GM03348 (cell line): ENCODE data around the gene SHISAL2A.

Source experiments
- DNase-seq: peaks from one replicate; pipeline ENCODE4 v3.0.0; 2012; ENCODE audit warnings: low spot score

Gene SHISAL2A

GRCh38 chr1:52621950-52622349, 11.0 kb upstream of the SHISAL2A start:
- no peak for DNase-seq

- DNase-seq: no peak
Observed at GRCh38 chr1:52623812-52624211, 9.2 kb upstream of the SHISAL2A start.

- no peak for DNase-seq
Observed at GRCh38 chr1:52627028-52627427, 5.9 kb upstream of the SHISAL2A start.

GRCh38 chr1:52628614-52629324, 4.2 kb upstream of the SHISAL2A start:
- DNase-seq: no peak

GRCh38 chr1:52629325-52629643, 3.7 kb upstream of the SHISAL2A start:
- DNase-seq: no peak

GRCh38 chr1:52629667-52630066, 3.3 kb upstream of the SHISAL2A start:
- no peak for DNase-seq

- DNase-seq: no peak
Observed at GRCh38 chr1:52631759-52632331, 1.1 kb upstream of the SHISAL2A start.

- DNase-seq: no peak
Observed at GRCh38 chr1:52633291-52633754, 355 bp downstream of the SHISAL2A start.

GRCh38 chr1:52634111-52634510, 1.1 kb downstream of the SHISAL2A start:
- DNase-seq: no peak

- DNase-seq: no peak
Observed at GRCh38 chr1:52635321-52636089, 2.5 kb downstream of the SHISAL2A start.

- no peak for DNase-seq
Observed at GRCh38 chr1:52636721-52637695, 4.0 kb downstream of the SHISAL2A start.

- DNase-seq: no peak
Observed at GRCh38 chr1:52637946-52638345, 5.0 kb downstream of the SHISAL2A start.

GRCh38 chr1:52640697-52641096, 7.7 kb downstream of the SHISAL2A start:
- DNase-seq: no peak

- DNase-seq: no peak
Observed at GRCh38 chr1:52641307-52641706, 8.3 kb downstream of the SHISAL2A start.

GRCh38 chr1:52645261-52645660, 12.3 kb downstream of the SHISAL2A start:
- no peak for DNase-seq

- no peak for DNase-seq
Observed at GRCh38 chr1:52651904-52652303, 18.9 kb downstream of the SHISAL2A start.

GRCh38 chr1:52653207-52653849, 20.4 kb downstream of the SHISAL2A start:
- no peak for DNase-seq

GRCh38 chr1:52654063-52654462, 21.1 kb downstream of the SHISAL2A start:
- DNase-seq: no peak

GRCh38 chr1:52657702-52658101, 24.7 kb downstream of the SHISAL2A start:
- DNase-seq: no peak

GRCh38 chr1:52658795-52659194, 25.8 kb downstream of the SHISAL2A start:
- no peak for DNase-seq

GRCh38 chr1:52659356-52659755, 26.4 kb downstream of the SHISAL2A start:
- no peak for DNase-seq
